Activated T-cell treated with anti-CD3 and anti-CD28 coated beads, Interleukin-2, amount 50 U/mL, for 72 hours (primary cell): Measurements from ENCODE around the gene KARS1. TPM values are rescaled to one million over a fixed set of nuclear protein-coding genes. Genes with fewer than 3 reads are reported as not detected.
"Not testable (repeated sequence)": the region's sequence is repeated elsewhere in the genome, so short reads cannot be mapped to it uniquely, and the experiment has no call there.

Source experiments
- ATAC-seq, 2 donors: fragments of 150-1000 bp; cut with Tn5 transposase; replicated peaks in 1 of 2; 2 replicates each; pipeline ENCODE4 v1.10.0; 2021; ENCODE audit warnings: moderate library complexity in 2 of 2, mild to moderate bottlenecking in 1 of 2
- DNase-seq, 2 donors: peaks; one replicate each; pipeline ENCODE4 v3.0.0; 2021 to 2022; ENCODE audit warnings: mixed read lengths in 1 of 2
- H3K27ac Mint-ChIP-seq: one replicate; pipeline ENCODE4 v1.8.0; 2022; ENCODE audit warnings: mild to moderate bottlenecking, moderate library complexity, mixed read lengths
- H3K27me3 Mint-ChIP-seq: one replicate; pipeline ENCODE4 v1.8.0; 2022; ENCODE audit warnings: low read depth, mixed read lengths
- H3K36me3 Mint-ChIP-seq, 2 donors: one replicate each; pipeline ENCODE4 v1.8.0; 2022; ENCODE audit warnings: mixed read lengths in 2 of 2, mild to moderate bottlenecking in 1 of 2; ENCODE audit not compliant: insufficient read depth in 2 of 2
- H3K4me1 Mint-ChIP-seq: one replicate; pipeline ENCODE4 v1.8.0; 2022; ENCODE audit warnings: low read depth, mixed read lengths
- H3K4me3 Mint-ChIP-seq, 2 donors: one replicate each; pipeline ENCODE4 v1.8.0; 2022; ENCODE audit warnings: mild to moderate bottlenecking in 2 of 2, mixed read lengths in 2 of 2, moderate library complexity in 2 of 2
- H3K9me3 Mint-ChIP-seq, 2 donors: one replicate each; pipeline ENCODE4 v1.8.0; 2022; ENCODE audit warnings: mixed read lengths in 2 of 2
- total RNA-seq, 2 donors: library from RNA; stranded (reverse); gene quantifications; one replicate each; pipeline ENCODE4 v1.2.3, GENCODE V29; 2022

The KARS1 gene
- total RNA-seq, 2 donors from 2014 or later: 189 to 191 TPM

DNA sequence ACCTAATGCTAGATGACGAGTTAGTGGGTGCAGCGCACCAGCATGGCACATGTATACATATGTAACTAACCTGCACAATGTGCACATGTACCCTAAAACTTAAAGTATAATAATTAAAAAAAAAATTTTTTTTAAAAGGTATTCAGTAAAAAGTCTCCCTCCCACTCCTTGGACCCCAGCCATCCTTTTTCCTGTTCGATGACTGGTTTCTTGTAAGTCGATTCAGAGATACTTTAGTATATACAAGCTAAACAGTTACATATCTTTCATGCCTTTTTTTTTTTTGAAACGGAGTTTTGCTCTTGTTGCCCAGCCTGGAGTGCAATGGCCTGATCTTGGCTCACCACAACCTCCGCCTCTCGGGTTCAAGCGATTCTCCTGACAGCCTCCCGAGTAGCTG, 55.5 kb downstream of the KARS1 start:
- peaks cover 14% of the 10 kb centered on the region for H3K4me1 Mint-ChIP-seq
- H3K9me3 Mint-ChIP-seq, H3K27ac Mint-ChIP-seq, H3K36me3 Mint-ChIP-seq, H3K27me3 Mint-ChIP-seq, H3K4me3 Mint-ChIP-seq, DNase-seq, ATAC-seq: not testable (repeated sequence)

DNA sequence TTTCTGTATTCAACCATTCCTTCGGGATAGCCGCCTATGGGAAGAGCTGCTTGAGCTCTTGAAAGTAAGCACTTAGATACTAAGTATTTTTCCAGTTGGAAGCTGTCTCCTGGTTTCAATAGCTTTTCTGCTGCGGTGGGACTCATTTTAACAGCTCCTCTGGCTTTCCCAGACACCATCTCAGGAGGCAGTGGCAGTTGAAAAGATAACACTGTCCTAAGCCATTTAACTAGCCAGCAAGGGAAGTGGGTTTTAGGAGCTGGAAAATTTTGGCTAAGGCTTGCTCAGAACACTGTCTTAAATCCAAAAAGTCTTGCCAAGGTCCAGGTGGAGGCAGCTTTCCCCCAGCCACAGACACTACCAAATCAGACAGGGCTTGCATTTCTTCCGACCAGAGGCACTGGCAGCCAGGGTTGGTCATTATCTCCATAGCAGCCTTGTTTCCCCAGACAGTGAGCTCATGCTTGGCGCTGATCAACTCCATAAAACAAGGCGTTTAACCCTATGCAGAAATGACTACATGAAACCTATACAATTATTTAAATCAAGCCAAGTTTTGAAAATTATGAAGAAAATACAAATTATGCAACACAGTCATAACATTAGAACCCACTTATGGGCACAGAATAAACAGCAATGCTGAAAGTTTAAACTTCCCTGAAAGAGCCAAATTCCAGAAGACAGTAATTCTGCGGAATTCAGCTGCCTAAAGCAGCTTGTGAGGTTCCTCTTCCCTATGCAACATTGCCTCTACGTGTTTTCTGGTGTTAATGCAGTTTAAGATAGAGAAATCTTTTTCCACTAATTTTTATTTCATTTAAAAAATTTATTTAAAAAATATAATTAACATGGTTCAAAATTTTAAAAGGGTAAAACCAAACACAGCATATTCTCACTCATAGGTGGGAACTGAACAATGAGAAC, 56.3 kb downstream of the KARS1 start:
- Mint-ChIP-seq H3K9me3 (no peaks in the 10 kb centered on the region), H3K27me3 (no peaks in the 10 kb centered on the region), H3K4me1 (peaks cover 14% of the 10 kb centered on the region), H3K27ac (no peak overlapping the region), H3K4me3 (no peak overlapping the region), H3K36me3 (peaks cover 0 to 3% of the 10 kb centered on the region in 2 donors)
- ATAC-seq (no peak), DNase-seq (no peak)

DNA sequence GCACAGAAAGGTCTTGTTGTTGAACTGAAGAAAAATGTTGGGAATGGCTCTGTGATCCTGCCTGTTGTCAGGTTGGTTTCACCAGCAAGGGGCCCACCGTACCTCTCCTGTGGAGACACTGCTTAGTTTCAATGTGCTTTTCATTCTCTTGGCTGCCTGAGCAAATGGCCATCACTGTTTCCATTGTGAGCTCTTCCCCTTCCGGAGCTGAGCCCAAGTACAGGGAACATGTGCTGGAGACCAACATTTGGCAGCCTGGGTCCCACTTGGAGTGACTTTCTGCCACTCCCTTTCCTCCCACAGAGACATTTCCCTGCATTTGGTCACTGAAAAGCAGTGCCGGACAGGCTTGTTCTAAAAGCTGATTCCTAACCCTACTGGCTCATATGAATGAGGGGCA, 58.2 kb downstream of the KARS1 start:
- Mint-ChIP-seq H3K36me3 (peaks cover 0 to under 1% of the 10 kb centered on the region in 2 donors), H3K27ac (no peak overlapping the region), H3K4me1 (peaks cover 7% of the 10 kb centered on the region), H3K9me3 (no peaks in the 10 kb centered on the region), H3K4me3 (no peak overlapping the region), H3K27me3 (no peaks in the 10 kb centered on the region)
- no peak for ATAC-seq
- DNase-seq: no peak

DNA sequence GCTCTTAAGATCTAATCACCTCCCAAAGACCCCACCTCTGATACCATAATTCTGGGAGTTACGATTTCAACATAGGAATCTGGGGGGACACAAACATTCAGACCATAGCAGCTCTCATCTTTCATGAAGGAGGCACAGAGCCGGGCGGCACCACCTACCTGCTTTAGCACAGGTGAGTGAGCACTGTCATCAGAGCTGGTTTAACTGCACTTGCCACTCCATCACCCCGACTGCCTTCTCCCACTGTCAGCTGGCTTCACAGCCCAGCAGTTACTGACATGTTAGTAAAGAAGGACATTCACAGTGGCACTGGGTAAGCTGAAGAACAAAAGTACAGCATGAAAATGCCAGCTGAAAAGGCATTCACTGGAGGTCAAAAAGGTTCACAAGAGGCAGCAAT, 58.7 kb downstream of the KARS1 start:
- peaks cover under 1% of the 10 kb centered on the region for H3K4me1 Mint-ChIP-seq
- no peaks in the 10 kb centered on the region for H3K9me3 Mint-ChIP-seq
- no peak for DNase-seq
- H3K36me3 Mint-ChIP-seq: no peaks in the 10 kb centered on the region
- no peak overlapping the region for H3K4me3 Mint-ChIP-seq
- ATAC-seq: no peak
- H3K27ac Mint-ChIP-seq: no peak overlapping the region
- no peaks in the 10 kb centered on the region for H3K27me3 Mint-ChIP-seq

DNA sequence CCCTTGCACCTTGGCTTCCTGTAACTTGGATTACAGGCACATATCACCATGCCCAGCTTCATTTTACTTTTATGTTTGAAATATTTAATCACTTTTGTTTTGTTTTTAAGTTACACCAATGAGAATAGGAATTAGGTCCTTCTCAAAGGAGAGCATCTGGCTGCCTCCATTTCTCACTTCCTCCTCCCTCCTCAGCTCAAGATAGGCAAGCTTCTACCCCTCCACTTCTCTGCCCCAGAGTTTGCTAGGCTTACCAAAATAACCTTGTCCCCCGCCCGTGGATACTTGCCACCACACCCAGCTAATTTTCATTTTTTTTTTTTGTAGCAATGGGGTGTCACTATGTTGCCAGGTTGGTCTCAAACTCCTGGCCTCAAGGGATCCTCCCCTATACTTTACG, 63.4 kb downstream of the KARS1 start:
- no peaks in the 10 kb centered on the region for H3K27me3 Mint-ChIP-seq
- H3K27ac Mint-ChIP-seq: no peak overlapping the region
- no peak overlapping the region for H3K4me3 Mint-ChIP-seq
- DNase-seq (no peak), ATAC-seq (no peak)
- no peaks in the 10 kb centered on the region for H3K9me3 Mint-ChIP-seq
- peaks cover 0 to 4% of the 10 kb centered on the region in 2 donors for H3K36me3 Mint-ChIP-seq
- H3K4me1 Mint-ChIP-seq: peaks cover under 1% of the 10 kb centered on the region

DNA sequence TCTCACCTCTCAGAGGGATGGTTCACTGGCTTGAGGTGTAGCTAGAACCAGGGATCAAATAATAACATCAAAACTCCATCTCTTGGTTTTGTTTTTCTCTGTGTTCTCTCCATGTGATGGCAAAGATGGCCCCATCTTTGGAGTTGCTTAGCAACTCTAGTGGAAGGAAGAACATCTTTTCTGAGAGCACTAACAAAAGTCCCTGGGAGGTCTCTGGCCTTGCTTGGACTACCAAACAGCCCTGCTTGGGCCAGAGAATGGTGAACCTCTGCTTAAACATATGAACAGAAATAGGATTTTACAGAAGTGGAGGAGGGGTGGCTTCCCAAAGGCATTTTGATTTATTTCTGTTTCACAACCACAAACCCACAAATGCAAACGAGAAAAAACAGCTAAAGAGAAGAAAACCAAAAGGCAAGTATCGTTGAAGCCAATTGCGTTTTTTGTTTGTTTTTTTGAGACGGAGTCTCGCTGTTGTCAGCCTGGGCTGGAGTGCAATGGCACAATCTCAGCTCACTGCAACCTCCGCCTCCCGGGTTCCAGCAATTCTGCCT, 68.1 kb downstream of the KARS1 start:
- ATAC-seq (no peak), DNase-seq (no peak)
- peak overlapping the region; percentile 78 for H3K27ac Mint-ChIP-seq
- no peaks in the 10 kb centered on the region for H3K27me3 Mint-ChIP-seq
- H3K9me3 Mint-ChIP-seq: no peaks in the 10 kb centered on the region
- H3K4me3 Mint-ChIP-seq: no peak overlapping the region
- H3K4me1 Mint-ChIP-seq: peaks cover 16% of the 10 kb centered on the region
- peaks cover 0 to 11% of the 10 kb centered on the region in 2 donors for H3K36me3 Mint-ChIP-seq

DNA sequence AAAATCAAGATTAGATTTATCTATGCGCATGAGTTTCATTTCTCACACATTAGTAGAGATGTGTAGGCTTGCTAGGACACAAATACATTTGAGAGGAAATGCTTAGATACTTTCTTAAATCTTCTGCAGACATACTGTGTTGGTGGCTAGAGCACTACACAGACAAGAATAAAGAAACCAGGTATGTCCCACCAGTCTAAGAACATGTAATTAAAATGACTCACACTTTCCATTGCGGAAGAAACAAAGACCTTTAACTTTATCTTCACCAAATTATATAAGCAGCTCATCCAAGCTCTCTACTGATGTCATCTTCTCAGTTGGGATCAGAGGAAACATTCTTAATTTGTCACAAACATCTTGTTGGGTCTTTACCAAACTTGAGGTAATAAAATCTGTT, 68.7 kb downstream of the KARS1 start:
- peaks cover 0 to 11% of the 10 kb centered on the region in 2 donors for H3K36me3 Mint-ChIP-seq
- H3K4me1 Mint-ChIP-seq: peaks cover 16% of the 10 kb centered on the region
- no peak overlapping the region for H3K4me3 Mint-ChIP-seq
- no peaks in the 10 kb centered on the region for H3K9me3 Mint-ChIP-seq
- DNase-seq (no peak), ATAC-seq (no peak)
- H3K27me3 Mint-ChIP-seq: no peaks in the 10 kb centered on the region
- peak overlapping the region; percentile 78 for H3K27ac Mint-ChIP-seq

DNA sequence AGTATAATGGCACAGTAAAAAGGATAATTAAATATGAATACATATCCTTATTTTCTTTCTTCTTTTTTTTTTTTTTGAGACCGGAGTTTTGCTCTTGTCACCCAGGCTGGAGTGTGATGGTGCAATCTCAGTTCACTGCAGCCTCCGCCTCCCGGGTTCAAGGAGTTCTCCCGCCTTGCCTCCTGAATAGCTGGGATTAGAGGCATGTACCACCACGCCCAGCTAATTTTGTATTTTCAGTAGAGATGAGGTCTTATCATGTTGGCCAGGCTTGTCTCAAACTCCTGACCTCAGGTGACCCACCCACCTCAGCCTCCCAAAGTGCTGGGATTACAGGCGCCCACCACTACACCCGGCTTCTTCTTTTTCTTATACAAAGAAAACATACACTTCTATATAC, 69.3 kb downstream of the KARS1 start:
- no peak for ATAC-seq
- H3K27ac Mint-ChIP-seq: peak overlapping the region; percentile 78

More for the DNA sequence above, 69.3 kb downstream of the KARS1 start:
- no peak for DNase-seq
- Mint-ChIP-seq H3K9me3 (no peaks in the 10 kb centered on the region), H3K4me3 (no peak overlapping the region), H3K27me3 (no peaks in the 10 kb centered on the region), H3K4me1 (peaks cover 18% of the 10 kb centered on the region), H3K36me3 (peaks cover 3 to 12% of the 10 kb centered on the region in 2 donors)

Other genes with a start within 250 kb of the KARS1 start
- 10 to 100 TPM; 25.7 to 32.1 TPM for gene CFDP1, start 214.2 kb downstream of the KARS1 start, total RNA-seq
- 10 to 100 TPM; 34.8 to 34.9 TPM for gene TMEM170A, start 183.0 kb downstream of the KARS1 start, total RNA-seq
- gene CHST6, start 152.2 kb downstream of the KARS1 start, total RNA-seq: under 1 TPM; 0.07 TPM
- gene CHST5, start 111.6 kb downstream of the KARS1 start, total RNA-seq: under 1 TPM in 1 of 2 donors, not detected in 1; 0.82 TPM
- gene TMEM231, start 91.4 kb downstream of the KARS1 start, total RNA-seq: 1 to 10 TPM; 3.5 to 9.6 TPM
- 10 to 100 TPM; 64.4 to 77.3 TPM for gene GABARAPL2, start 81.3 kb downstream of the KARS1 start, total RNA-seq
- 10 to 100 TPM; 38.2 to 60.5 TPM for gene ADAT1, start 24.4 kb downstream of the KARS1 start, total RNA-seq
- gene TERF2IP, start 108 bp upstream of the KARS1 start, total RNA-seq: 10 to 100 TPM; 69.3 to 71.6 TPM
- gene CPHXL2, start 29.3 kb upstream of the KARS1 start, total RNA-seq: not detected
- not detected for gene DUXB, start 53.8 kb upstream of the KARS1 start, total RNA-seq
- not detected for gene CPHXL, start 78.8 kb upstream of the KARS1 start, total RNA-seq